GM13977 (cell line): ENCODE results near the gene SARDH.

Experiments
- DNase-seq: peaks from one replicate; pipeline ENCODE4 v3.0.0; 2012; ENCODE audit warnings: low spot score
- in situ Hi-C: fragments of 300-500 bp; cut with MboI; formaldehyde crosslinking; loops from one replicate; pipeline ENCODE4 v1.12.0; 2022; ENCODE audit warnings: low sequenced_read_pairs, low pct_unique_long_range_greater_than_20kb, mixed read lengths, inconsistent platforms; ENCODE audit not compliant: unreplicated experiment
- TF ChIP-seq, protein P1 (sequence below): IDR thresholded peaks from 2 replicates; pipeline ENCODE4 v1.5.1; 2012; ENCODE audit warnings: mild to moderate bottlenecking, control low read depth; ENCODE audit not compliant: insufficient read depth; ENCODE audit errors: extremely low read depth, missing control alignments

The SARDH gene

GRCh38 chr9:133661846-133662540 is 76.2 kb downstream of the SARDH start:
- TF ChIP-seq, protein P1, sequence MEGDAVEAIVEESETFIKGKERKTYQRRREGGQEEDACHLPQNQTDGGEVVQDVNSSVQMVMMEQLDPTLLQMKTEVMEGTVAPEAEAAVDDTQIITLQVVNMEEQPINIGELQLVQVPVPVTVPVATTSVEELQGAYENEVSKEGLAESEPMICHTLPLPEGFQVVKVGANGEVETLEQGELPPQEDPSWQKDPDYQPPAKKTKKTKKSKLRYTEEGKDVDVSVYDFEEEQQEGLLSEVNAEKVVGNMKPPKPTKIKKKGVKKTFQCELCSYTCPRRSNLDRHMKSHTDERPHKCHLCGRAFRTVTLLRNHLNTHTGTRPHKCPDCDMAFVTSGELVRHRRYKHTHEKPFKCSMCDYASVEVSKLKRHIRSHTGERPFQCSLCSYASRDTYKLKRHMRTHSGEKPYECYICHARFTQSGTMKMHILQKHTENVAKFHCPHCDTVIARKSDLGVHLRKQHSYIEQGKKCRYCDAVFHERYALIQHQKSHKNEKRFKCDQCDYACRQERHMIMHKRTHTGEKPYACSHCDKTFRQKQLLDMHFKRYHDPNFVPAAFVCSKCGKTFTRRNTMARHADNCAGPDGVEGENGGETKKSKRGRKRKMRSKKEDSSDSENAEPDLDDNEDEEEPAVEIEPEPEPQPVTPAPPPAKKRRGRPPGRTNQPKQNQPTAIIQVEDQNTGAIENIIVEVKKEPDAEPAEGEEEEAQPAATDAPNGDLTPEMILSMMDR = no peak
- in situ Hi-C loops = no loop called here
- no peak for DNase-seq

GRCh38 chr9:133659516-133659915 is 78.6 kb downstream of the SARDH start:
- TF ChIP-seq, protein P1 = no peak
- no peak for DNase-seq
- in situ Hi-C loops = no loop called here

DNA sequence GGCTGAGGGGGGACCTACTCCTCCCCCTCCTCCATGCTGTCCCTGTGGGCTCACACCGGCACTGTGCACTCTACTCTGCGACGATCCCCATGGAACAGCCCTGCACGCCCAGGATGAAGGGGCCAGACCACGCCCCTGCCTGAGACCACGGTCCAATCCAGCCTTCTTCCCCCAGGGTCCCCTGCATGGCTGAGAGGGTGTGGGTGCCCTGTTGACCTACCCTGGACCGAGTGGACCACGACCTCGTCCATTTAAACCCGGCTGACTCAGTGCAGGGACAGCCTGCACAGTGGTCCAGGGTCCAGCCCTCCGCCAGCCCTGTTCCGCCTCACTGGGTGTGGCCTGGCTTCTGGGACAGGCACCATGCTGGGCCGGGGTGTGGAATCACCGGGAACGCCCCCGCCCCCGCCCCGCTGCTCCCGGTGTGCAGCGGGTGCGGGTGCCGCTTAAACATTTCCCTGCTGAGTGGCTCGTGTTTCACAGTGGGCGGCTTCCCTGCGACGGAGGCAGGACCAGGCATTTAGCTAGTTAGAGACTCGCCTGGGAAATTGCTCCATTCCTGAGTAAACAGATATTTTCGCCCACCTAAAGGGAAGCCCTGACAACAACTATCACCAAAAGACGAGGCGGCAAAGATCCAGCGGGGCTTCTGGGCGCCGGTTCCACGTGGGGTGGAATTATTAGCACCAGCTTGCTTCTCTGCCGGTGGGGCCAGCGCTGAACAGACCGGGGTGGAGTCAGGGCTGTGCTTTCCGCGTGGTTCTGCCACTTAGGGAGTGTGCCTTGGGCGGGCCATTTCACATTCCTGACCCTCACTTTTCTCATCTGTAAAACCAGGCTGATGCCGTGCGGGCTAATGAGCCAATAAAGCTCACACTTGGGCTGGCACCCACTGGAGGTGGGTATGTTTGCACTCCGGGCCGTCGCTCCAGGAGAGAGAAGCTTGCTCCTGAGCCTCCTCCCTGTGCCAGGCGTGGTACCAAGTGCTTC is 79.4 kb downstream of the SARDH start:
- TF ChIP-seq, protein P1 = no peak
- no peak for DNase-seq
- in situ Hi-C loops = no loop called here

- no peak for DNase-seq
- in situ Hi-C loops = no loop called here
- TF ChIP-seq, protein P1 = no peak
Measured at GRCh38 chr9:133657120-133657661, 81.0 kb downstream of the SARDH start.

GRCh38 chr9:133656211-133657119 is 81.7 kb downstream of the SARDH start:
- in situ Hi-C loops = no loop called here
- DNase-seq = no peak
- TF ChIP-seq, protein P1 = no peak

DNA sequence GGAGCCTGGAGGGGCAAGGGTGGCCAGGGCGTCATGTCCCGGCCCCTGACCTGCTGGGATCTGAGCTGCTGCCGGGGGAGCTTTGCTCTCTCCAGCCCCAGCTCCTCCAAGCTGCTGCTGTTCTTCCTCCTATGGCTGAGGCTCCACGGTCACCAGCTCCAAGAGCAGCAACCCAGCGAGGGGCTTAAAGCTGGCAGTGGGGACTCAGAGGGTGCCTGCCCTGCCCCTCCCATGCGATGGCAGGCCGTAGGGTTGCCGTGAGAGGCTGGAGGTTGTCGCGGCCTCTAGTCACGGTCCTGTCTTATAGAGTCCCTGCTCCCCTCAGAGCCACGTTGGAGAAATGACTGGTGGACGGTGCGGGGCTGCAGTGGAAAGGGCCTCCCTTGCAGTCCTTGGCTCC is 82.5 kb downstream of the SARDH start:
- TF ChIP-seq, protein P1 = no peak
- DNase-seq = no peak
- in situ Hi-C loops = no loop called here
